ENCODE data around the gene DOCK8. TPM values are rescaled to one million over a fixed set of nuclear protein-coding genes. Genes with fewer than 3 reads are reported as not detected.

The DOCK8 gene
- polyA plus RNA-seq, 2 of the 4 experiments (the other 2 are of a cell fraction), result 0.27 to 0.68 TPM

DNA sequence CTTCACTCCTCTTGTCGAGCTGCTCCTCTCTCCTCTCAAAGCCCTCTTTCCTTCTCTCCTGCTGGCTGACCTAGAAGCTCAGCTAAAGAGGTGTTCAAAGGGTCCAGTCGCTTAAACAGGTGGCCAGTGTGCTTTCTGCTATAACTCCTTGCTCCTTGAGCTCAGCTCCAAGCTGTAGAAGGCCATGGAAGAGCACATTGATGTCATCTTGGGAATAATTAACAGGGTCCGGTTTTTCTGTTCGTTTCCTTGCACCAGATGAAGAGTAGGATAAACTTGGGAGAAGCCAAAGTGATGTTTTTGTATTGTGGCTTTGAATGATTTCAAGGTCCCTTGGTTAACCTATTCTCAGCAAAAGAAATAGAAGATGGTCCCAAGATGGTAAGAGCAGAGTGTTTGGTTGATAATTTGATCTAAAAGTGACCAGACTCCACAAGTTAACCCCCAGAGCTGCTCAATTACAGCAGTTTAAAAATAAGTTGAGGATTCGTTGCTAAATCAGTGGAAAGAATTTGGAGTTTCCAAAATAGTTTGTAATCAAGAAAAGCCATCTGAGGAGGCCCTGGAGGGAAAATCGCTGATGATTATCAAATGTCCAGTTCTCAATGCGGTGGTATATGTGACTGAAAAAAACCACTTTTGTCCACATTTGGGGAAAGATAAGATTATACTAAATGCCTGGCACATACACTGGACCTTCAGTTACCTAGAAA, 148.1 kb downstream of the DOCK8 start:
- TF ChIP-seq EP300 (IDR thresholded peaks at IDR 0.05) (no peak), ZSCAN20 (CRISPR knock-in tag; IDR thresholded peaks at IDR 0.05) (no peak), JUNB (IDR thresholded peaks at IDR 0.05) (no peak), CHD4 (IDR thresholded peaks at IDR 0.05; ENCODE audit: borderline replicate concordance) (no peak), RARB (CRISPR knock-in tag; IDR thresholded peaks at IDR 0.05) (no peak), HEYL (CRISPR knock-in tag; IDR thresholded peaks at IDR 0.05) (no peak), TP53 (CRISPR knock-in tag; IDR thresholded peaks at IDR 0.05) (no peak), FOSL2 (IDR thresholded peaks at IDR 0.05) (no peak), FOSL2 (CRISPR knock-in tag; IDR thresholded peaks at IDR 0.05) (no peak), NFE2L2 (conservative IDR thresholded peaks at IDR 0.05; ENCODE audit: low read length) (no peak), CBX2 (IDR thresholded peaks at IDR 0.05; ENCODE audit: borderline replicate concordance, low read depth) (no peak), RNF2 (IDR thresholded peaks at IDR 0.05; ENCODE audit: borderline replicate concordance, low read depth) (no peak), POLR2A (IDR thresholded peaks at IDR 0.05; ENCODE audit: low read length) (no peak)
- TF ChIP-seq, protein P1, sequence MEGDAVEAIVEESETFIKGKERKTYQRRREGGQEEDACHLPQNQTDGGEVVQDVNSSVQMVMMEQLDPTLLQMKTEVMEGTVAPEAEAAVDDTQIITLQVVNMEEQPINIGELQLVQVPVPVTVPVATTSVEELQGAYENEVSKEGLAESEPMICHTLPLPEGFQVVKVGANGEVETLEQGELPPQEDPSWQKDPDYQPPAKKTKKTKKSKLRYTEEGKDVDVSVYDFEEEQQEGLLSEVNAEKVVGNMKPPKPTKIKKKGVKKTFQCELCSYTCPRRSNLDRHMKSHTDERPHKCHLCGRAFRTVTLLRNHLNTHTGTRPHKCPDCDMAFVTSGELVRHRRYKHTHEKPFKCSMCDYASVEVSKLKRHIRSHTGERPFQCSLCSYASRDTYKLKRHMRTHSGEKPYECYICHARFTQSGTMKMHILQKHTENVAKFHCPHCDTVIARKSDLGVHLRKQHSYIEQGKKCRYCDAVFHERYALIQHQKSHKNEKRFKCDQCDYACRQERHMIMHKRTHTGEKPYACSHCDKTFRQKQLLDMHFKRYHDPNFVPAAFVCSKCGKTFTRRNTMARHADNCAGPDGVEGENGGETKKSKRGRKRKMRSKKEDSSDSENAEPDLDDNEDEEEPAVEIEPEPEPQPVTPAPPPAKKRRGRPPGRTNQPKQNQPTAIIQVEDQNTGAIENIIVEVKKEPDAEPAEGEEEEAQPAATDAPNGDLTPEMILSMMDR (IDR thresholded peaks at IDR 0.05), result no peak
- TF ChIP-seq, protein P2, sequence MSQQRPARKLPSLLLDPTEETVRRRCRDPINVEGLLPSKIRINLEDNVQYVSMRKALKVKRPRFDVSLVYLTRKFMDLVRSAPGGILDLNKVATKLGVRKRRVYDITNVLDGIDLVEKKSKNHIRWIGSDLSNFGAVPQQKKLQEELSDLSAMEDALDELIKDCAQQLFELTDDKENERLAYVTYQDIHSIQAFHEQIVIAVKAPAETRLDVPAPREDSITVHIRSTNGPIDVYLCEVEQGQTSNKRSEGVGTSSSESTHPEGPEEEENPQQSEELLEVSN (IDR thresholded peaks at IDR 0.05; ENCODE audit: borderline replicate concordance, low read depth), result no peak
- TF ChIP-seq, protein P3, sequence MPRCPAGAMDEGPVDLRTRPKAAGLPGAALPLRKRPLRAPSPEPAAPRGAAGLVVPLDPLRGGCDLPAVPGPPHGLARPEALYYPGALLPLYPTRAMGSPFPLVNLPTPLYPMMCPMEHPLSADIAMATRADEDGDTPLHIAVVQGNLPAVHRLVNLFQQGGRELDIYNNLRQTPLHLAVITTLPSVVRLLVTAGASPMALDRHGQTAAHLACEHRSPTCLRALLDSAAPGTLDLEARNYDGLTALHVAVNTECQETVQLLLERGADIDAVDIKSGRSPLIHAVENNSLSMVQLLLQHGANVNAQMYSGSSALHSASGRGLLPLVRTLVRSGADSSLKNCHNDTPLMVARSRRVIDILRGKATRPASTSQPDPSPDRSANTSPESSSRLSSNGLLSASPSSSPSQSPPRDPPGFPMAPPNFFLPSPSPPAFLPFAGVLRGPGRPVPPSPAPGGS (IDR thresholded peaks at IDR 0.05), result no peak
- WGBS (ENCODE audit: missing lambda C conversion rate), result 24% methylated on average over 7 of the region's 7 CpGs
- ATAC-seq (no peak), FAIRE-seq (no peak), DNase-seq (ENCODE audit: low read depth in 1 of 2, low spot score in 1 of 2) (no peak)
- ChIA-PET POLR2A (no interaction called here), CTCF (interaction anchor here (1.2 to 2.7 kb wide), 2 partner anchors 7 to 14 kb away, joined by 3 to 12 read pairs; no protein-coding TSS in a partner anchor)
- Histone ChIP-seq H3K9me3 (no peaks in the 10 kb centered on the region), H3K4me2 (no peak overlapping the region), H3K4me1 (no peaks in the 10 kb centered on the region), H3K4me3 (no peak overlapping the region), H3K27ac (no peak overlapping the region)

DNA sequence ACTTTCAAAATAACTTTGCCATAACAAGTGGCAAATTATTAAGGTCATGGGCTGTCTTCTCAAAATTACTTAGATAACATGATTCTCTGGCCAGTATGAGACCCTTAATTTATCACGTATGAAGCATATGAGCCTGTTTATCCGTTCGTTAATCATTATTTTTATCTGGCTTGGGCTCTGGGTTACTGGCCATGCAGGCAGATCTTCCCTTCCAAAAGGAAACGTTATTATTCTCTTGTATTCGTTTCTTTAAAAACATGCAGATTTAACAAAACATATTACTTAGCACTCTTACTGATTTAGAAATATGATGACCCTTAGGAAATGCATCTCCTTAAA, 148.6 kb downstream of the DOCK8 start:
- Histone ChIP-seq H3K27ac (no peak overlapping the region), H3K4me3 (no peak overlapping the region), H3K4me2 (no peak overlapping the region), H3K9me3 (no peaks in the 10 kb centered on the region), H3K4me1 (no peaks in the 10 kb centered on the region)
- ATAC-seq, result no peak
- CTCF ChIA-PET, result interaction anchor here (0.7 to 2.7 kb wide), 3 partner anchors 8 to 646 kb away, joined by 3 to 12 read pairs (median 4); no protein-coding TSS in a partner anchor
- POLR2A ChIA-PET, result no interaction called here
- WGBS (ENCODE audit: missing lambda C conversion rate), result 22% methylated on average over 5 of the region's 5 CpGs
- FAIRE-seq, result no peak
- TF ChIP-seq NFE2L2 (conservative IDR thresholded peaks at IDR 0.05; ENCODE audit: low read length) (no peak), CBX2 (IDR thresholded peaks at IDR 0.05; ENCODE audit: borderline replicate concordance, low read depth) (no peak), ESRRA (IDR thresholded peaks at IDR 0.05; ENCODE audit: borderline replicate concordance, low read length) (no peak), EP300 (IDR thresholded peaks at IDR 0.05) (no peak)
- TF ChIP-seq, protein P4, sequence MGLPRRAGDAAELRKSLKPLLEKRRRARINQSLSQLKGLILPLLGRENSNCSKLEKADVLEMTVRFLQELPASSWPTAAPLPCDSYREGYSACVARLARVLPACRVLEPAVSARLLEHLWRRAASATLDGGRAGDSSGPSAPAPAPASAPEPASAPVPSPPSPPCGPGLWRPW (IDR thresholded peaks at IDR 0.05), result no peak
- DNase-seq (ENCODE audit: low read depth in 1 of 2, low spot score in 1 of 2), result no peak

DNA sequence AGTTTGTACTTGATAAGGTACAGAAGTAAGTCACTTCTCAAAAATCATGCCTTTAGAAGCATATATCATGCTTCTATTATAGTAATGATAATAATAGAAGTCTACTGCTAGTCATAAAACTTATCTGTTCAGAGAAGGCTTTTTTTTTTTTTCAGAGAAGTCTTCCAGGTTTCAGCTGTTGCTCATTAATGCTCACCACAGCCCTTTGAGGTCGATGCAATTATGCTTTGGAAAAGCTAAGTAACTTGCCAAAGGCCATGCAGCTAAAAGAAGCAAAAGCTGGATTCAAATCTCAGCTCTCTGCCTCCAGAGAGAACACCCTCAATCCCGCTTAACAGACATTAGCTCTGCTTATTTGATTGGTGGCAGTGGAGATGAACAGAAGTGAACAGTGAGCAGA, 150.8 kb downstream of the DOCK8 start:
- ATAC-seq, result no peak
- Histone ChIP-seq H3K9me3 (no peaks in the 10 kb centered on the region), H3K4me1 (no peaks in the 10 kb centered on the region), H3K4me3 (no peak overlapping the region), H3K27ac (no peak overlapping the region), H3K4me2 (no peak overlapping the region)
- CTCF ChIA-PET, result interaction anchor here (0.6 kb wide), 1 partner anchor 1510 kb away, joined by 3 read pairs; no protein-coding TSS in a partner anchor
- DNase-seq (ENCODE audit: low read depth in 1 of 2, low spot score in 1 of 2), result no peak
- TF ChIP-seq MYC (IDR thresholded peaks at IDR 0.05; ENCODE audit: borderline replicate concordance, low read length), result no peak
- TF ChIP-seq, protein P4 (IDR thresholded peaks at IDR 0.05), result no peak
- TF ChIP-seq, protein P5, sequence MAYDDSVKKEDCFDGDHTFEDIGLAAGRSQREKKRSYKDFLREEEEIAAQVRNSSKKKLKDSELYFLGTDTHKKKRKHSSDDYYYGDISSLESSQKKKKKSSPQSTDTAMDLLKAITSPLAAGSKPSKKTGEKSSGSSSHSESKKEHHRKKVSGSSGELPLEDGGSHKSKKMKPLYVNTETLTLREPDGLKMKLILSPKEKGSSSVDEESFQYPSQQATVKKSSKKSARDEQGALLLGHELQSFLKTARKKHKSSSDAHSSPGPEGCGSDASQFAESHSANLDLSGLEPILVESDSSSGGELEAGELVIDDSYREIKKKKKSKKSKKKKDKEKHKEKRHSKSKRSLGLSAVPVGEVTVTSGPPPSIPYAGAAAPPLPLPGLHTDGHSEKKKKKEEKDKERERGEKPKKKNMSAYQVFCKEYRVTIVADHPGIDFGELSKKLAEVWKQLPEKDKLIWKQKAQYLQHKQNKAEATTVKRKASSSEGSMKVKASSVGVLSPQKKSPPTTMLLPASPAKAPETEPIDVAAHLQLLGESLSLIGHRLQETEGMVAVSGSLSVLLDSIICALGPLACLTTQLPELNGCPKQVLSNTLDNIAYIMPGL (CRISPR knock-in tag; IDR thresholded peaks at IDR 0.05; ENCODE audit: borderline replicate concordance), result no peak
- TF ChIP-seq PHF8 (IDR thresholded peaks at IDR 0.05; ENCODE audit: borderline replicate concordance, low read depth), result no peak
- TF ChIP-seq POLR2AphosphoS2 (conservative IDR thresholded peaks at IDR 0.05; ENCODE audit: low read length), result no peak
- TF ChIP-seq HDAC2 (IDR thresholded peaks at IDR 0.05), result no peak
- no peak for TF ChIP-seq ZFP36 (IDR thresholded peaks at IDR 0.05; ENCODE audit: borderline replicate concordance, partially characterized antibody)
- TF ChIP-seq ZNF302 (CRISPR knock-in tag; IDR thresholded peaks at IDR 0.05), result no peak
- FAIRE-seq, result no peak
- 14% methylated on average over 2 of the region's 2 CpGs for WGBS (ENCODE audit: missing lambda C conversion rate)
- POLR2A ChIA-PET, result no interaction called here
